T-helper 2 cell treated with Interferon-gamma antibody and Interleukin-4, amounts not matched to agents 100 ng/mL and 5 ng/mL, for 36 hours (primary cell): ENCODE results near the gene PYM1. TPM values are rescaled to one million over a fixed set of nuclear protein-coding genes. Genes with fewer than 3 reads are reported as not detected.
"Not testable (repeated sequence)": the region's sequence is repeated elsewhere in the genome, so short reads cannot be mapped to it uniquely, and the experiment has no call there.

Source experiments
- intact Hi-C: fragments of 100-400 bp; cut with micrococcal nuclease; formaldehyde crosslinking; loops from one replicate; pipeline ENCODE4 v1.15.1; 2023
- total RNA-seq: library from RNA; stranded (reverse); gene quantifications from 2 replicates; pipeline ENCODE4 v1.2.3, GENCODE V29; 2022

PYM1 gene
- total RNA-seq, 1 donor from 2014 or later = 56.4 TPM

- intact Hi-C loops = no loop called here
Measured at GRCh38 chr12:55942055-55942454, 14.4 kb upstream of the PYM1 start.

DNA sequence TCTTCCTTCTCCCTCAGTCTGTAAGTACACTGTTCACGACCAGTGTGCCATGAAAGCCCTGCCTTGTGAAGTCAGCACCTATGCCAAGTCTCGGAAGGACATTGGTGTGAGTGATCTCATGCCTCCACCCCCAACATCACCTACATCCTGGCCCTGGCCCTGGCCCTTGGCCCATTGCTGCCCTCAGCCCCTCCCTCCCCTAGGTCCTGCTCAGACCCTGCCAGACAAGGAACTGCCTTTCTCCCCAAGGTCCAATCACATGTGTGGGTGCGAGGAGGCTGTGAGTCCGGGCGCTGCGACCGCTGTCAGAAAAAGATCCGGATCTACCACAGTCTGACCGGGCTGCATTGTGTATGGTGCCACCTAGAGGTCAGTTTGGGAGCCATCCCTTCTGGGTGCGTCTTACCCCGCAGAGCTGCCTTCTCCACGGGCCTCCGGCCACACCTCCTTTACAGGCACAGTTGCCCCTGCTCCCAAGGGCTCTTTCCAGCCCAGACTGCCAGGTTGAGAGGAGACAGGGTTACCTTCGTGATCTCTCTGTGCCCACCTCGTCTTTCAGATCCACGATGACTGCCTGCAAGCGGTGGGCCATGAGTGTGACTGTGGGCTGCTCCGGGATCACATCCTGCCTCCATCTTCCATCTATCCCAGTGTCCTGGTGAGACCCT is 12.5 kb upstream of the PYM1 start:
- intact Hi-C loops = loop anchor here (1.0 to 2.0 kb wide), 3 partner anchors 11 to 202 kb away; no protein-coding TSS in a partner anchor

DNA sequence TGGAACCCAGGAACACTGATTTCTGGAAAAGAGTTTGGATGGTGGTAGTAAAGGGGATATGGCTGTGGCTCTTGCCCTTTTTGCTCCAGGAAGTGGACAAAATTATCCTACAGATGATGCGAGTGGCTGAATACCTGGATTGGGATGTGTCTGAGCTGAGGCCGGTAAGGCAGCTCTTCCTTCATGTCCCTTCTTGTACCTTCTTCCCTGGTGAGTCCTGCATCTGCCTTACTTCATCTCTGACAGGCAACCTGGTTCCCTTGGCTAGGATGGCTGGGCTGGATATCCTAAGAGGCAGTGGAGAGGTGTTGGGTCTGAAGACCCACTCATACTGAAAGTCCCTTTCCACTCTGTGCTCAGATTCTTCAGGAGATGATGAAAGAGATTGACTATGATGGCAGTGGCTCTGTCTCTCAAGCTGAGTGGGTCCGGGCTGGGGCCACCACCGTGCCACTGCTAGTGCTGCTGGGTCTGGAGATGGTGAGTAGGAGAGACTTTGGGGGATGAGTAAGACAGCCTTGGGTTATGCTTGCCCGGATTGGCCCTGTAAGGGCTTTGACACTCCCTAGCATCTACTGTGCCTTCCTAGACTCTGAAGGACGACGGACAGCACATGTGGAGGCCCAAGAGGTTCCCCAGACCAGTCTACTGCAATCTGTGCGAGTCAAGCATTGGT is 11.3 kb upstream of the PYM1 start:
- intact Hi-C loops = no loop called here

DNA sequence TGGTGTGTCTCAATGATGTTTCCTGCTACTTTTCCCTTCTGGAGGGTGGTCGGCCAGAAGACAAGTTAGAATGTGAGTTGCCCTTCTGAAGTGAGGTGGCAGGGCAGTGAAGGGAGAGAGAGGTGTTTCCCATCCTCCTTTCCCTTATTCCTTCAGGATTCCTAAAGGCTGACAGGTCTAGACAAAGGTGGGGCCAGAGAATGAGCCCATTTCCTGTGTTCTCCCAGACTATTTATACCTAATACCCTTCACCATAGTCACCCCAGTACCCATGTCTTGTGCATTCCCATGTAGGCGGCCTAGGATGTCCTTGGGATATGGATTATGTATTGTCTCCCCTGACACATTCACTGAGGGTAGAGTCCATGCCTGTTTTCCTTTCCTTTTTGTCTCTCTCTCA is 10.3 kb upstream of the PYM1 start:
- intact Hi-C loops = no loop called here

DNA sequence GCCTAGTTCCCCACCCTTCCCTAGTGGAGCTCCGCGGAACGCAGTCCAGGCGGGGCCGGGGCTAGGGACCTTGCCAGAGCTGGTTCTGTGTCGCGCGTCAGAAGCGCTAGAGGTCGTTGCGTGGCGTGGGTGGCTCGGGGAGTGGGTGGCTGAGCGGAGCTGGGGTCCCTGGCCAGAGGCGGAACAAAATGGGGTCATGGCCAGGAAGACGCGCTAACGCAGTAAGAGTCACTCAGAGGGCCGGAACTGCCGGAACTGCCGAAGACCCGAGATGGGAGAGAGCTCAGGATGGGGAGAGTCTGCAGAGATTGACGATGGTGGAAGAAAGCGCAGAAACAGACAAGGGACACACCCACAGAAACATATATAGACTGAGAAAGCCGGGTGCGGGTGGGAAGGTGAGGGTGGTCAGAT is 8.1 kb upstream of the PYM1 start:
- intact Hi-C loops = no loop called here

- intact Hi-C loops = no loop called here
Measured at GRCh38 chr12:55934773-55935172, 7.1 kb upstream of the PYM1 start.

DNA sequence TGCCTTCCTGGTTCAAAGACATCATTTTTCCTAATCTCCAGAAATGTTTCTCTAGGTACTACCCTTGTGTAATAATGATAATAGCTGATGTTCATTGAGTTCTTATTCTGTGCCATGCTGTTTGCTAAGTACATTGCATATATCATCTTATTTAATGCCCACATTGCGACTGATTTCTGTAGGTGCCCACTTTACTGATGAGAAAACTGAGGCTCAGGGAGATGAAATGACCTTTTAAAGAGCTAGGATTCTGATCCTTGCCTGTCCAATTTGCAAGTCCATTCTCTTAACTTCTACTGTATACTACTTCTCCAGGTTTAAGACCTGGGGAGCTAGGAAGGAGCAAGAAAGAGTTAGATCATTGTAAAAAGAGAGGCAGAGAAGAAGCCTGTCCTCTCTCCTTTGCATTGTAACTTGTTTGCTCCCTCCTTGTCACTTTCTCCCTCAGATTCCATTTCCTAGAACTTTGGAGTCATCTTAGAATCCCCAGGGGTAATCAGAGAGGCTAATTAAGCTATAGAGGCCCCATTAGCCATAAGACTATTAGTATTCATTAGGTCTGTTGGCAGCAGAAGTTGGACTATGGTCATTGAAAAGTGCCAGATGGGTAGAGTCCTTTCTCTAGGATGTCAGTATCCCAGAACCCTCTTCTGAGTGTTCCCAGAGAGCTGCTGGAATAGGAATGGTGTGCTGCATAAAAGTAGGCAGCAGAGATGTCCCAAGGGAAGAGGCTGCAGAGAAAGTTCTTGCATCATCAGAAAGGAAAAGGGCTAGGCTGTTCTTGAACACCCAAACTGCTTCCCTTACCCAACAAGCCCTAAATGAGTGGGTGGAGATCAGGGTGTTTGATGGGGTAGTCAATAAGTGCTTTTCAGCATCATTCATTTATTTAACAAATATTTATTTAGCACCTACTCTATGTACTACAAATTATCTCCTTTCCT is 6.4 kb upstream of the PYM1 start:
- intact Hi-C loops = no loop called here

GRCh38 chr12:55933169-55933798 is 5.6 kb upstream of the PYM1 start:
- intact Hi-C loops = no loop called here

DNA sequence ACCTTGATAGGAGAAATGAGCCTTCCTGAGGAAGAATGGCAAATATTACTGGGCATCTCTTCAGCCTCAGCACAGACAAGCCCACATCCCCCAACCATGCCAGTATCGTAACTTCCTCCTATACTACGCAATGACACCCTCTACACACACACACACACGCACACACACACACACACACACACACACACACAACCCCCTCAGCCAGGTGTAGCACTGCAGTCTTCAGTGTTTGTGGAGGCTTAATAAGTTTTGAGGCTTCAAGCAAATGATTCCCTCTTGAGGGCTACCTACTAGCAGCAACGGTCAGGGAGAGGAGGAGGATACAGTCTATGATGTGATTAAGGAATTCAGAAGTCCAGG is 4.8 kb upstream of the PYM1 start:
- intact Hi-C loops = no loop called here

- intact Hi-C loops = no loop called here
Measured at GRCh38 chr12:55931780-55932550, 4.3 kb upstream of the PYM1 start.

DNA sequence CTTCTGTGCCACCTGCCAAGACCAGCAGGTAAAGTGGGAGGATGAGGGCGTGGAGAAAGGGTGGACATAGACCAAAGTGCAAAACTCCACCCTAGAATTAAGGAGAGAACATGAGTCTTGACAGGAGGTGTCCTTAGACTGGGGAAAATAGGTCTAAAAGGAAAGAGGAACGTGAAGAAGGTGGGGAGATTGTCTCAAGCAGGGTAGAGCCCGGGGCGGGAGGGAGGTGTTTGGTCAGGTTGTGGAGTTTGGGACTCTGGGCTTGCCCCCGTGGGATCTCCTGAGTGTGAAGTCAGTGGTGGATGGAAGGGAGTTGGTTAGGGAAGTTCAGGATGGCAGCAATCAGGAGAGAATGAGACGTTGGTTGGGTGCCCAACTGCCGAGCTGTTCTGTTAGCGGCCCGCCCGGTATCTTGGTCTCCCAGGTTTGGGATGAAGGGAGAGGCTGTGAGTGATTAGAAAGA is 3.7 kb upstream of the PYM1 start:
- intact Hi-C loops = no loop called here

GRCh38 chr12:55930771-55931316 is 3.1 kb upstream of the PYM1 start, which contains the start of gene DGKA:
DGKA (plus strand) TSS chr12:55931162; CDS start chr12:55936504, 5,342 bp downstream.
- intact Hi-C loops = loop anchor here (1.0 kb wide), 1 partner anchor 110 kb away; the partner anchor contains the start of gene RPS26

- intact Hi-C loops = loop anchor here (1.0 to 5.0 kb wide), 10 partner anchors 11 to 703 kb away; partner anchors contain the start of genes BAZ2A, BLOC1S1, MYL6B and NABP2
Measured at GRCh38 chr12:55929306-55929791, 1.7 kb upstream of the PYM1 start.

DNA sequence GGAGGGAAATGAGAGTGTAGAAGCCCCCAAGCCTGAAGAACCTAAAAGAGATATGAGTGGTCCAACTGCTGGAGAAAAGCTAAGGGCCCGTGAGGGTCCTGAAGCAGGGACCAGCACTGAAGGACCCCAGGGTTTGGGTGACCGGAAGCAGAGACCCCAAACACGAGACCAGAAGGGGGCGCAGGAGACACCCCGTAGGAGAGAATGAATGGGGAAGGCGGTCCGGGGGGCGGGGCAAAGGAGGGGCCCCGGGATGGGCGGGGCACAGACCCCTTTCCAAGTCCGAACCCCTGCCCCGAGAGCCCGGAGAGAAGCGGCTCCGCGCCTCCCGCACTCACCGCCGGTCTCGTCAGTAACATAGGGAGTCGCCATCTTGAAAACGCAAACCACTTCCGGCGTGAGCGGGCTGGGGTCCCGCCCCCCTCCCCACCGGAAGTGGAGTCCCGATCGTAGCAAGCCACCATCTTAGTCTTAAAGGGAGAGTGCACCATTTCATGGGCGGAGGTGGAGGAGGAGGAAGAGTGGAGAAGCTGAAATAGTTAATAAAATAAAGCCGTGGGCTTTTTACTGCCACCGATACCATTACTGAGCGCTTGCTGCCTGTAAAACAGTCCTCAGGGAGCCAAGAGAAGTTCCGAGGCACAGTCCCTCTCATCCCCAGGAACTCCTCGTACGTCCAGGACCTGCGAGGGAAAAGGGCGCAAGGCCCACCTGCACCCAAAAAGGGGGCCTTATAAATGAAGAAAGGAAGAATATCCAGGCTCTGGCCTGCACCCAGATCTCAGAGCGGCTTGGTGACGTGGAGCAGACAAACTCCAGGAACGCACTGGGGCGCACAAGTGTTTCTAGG is 731 bp downstream of the PYM1 start:
- intact Hi-C loops = loop anchor here (1.0 to 5.0 kb wide), 5 partner anchors 98 to 705 kb away; partner anchors contain the start of genes BAZ2A, DNAJC14, MYL6B and NABP2

GRCh38 chr12:55925870-55926737 is 1.6 kb downstream of the PYM1 start:
- intact Hi-C loops = loop anchor here (5.0 kb wide), 3 partner anchors 226 to 706 kb away; partner anchors contain the start of genes BAZ2A, MYL6B, NABP2 and RNF41

GRCh38 chr12:55925371-55925770 is 2.3 kb downstream of the PYM1 start:
- intact Hi-C loops = loop anchor here (5.0 kb wide), 3 partner anchors 227 to 707 kb away; partner anchors contain the start of genes BAZ2A, MYL6B, NABP2 and RNF41

- intact Hi-C loops = not testable (repeated sequence)
Measured at GRCh38 chr12:55923648-55924047, 4.0 kb downstream of the PYM1 start.

GRCh38 chr12:55922126-55922525 is 5.6 kb downstream of the PYM1 start:
- intact Hi-C loops = no loop called here
